Bone marrow (tissue), 2 donors: Measurements from ENCODE around the gene STXBP3.
"Not testable (repeated sequence)": the region's sequence is repeated elsewhere in the genome, so short reads cannot be mapped to it uniquely, and the experiment has no call there.

Experiments used
- DNase-seq, 2 donors: peaks; one replicate each; lab custom pipeline; 2025; lab: John Stamatoyannopoulos, UW

The STXBP3 gene, protein sequence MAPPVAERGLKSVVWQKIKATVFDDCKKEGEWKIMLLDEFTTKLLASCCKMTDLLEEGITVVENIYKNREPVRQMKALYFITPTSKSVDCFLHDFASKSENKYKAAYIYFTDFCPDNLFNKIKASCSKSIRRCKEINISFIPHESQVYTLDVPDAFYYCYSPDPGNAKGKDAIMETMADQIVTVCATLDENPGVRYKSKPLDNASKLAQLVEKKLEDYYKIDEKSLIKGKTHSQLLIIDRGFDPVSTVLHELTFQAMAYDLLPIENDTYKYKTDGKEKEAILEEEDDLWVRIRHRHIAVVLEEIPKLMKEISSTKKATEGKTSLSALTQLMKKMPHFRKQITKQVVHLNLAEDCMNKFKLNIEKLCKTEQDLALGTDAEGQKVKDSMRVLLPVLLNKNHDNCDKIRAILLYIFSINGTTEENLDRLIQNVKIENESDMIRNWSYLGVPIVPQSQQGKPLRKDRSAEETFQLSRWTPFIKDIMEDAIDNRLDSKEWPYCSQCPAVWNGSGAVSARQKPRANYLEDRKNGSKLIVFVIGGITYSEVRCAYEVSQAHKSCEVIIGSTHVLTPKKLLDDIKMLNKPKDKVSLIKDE

DNA sequence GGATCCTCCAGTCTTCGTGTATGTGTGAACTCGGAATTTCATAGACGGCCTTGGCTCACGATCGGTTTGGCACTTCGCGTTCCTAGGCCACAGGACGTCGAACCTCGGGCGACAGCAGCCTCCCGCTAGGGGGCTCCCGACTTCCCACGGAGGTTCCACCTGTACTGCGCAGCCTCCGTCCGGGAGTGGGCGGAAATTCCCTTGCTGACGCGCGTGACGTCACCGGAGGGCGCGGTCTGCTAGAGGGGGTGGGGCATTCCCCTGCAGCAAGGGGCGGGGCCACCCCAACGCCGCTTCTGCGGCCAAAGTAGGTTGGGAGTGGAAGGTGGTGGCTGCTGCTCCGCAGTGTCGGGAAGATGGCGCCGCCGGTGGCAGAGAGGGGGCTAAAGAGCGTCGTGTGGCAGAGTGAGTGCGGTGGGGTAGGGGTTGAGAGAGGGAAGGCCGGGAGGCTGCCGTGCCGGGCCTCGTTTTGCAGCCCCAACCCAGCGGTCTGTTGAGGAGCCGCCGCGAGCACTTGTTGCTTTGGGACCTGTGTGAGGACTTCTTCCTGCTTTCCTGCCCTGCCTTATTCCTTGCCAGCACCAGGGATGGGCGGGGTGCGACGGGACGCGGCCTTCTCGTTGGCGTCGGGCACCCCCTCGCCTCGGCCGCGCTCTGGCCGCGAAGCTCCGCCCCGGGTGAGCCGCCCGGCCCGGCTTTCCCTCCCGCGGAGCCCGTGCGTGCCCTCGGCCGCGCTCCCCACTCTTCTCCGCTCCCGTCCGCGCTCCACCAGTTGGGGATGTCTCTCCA lies at the start of gene STXBP3:
TSS of gene STXBP3 (plus strand) at position 293 of the 789 bp plus-strand sequence. CDS start at position 357, 64 bp downstream.
- DNase-seq = peak; percentile 94 to 98

DNA sequence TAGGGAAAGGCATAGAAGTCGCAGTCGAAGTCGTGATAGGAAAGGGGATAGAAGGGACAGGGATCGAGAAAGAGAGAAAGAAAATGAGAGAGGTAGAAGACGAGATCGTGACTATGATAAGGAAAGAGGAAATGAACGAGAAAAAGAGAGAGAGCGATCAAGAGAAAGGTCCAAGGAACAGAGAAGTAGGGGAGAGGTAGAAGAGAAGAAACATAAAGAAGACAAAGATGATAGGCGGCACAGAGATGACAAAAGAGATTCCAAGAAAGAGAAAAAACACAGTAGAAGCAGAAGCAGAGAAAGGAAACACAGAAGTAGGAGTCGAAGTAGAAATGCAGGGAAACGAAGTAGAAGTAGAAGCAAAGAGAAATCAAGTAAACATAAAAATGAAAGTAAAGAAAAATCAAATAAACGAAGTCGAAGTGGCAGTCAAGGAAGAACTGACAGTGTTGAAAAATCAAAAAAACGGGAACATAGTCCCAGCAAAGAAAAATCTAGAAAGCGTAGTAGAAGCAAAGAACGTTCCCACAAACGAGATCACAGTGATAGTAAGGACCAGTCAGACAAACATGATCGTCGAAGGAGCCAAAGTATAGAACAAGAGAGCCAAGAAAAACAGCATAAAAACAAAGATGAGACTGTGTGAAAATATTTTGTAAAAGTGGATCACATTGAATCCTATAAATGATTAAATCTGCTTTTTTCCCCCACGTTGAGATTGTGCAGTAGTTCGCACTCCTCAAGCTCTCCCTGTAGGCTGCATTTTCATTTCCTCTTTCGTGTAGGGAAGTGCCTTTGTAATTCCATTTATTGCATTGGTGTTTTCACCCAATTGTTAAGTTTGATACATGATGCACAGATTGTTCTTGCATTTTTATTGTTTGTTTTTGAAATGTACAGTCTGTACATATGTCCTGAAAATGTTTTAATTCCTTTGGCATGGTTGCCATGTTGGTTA lies 46.8 kb upstream of the STXBP3 start:
- DNase-seq = no peak

DNA sequence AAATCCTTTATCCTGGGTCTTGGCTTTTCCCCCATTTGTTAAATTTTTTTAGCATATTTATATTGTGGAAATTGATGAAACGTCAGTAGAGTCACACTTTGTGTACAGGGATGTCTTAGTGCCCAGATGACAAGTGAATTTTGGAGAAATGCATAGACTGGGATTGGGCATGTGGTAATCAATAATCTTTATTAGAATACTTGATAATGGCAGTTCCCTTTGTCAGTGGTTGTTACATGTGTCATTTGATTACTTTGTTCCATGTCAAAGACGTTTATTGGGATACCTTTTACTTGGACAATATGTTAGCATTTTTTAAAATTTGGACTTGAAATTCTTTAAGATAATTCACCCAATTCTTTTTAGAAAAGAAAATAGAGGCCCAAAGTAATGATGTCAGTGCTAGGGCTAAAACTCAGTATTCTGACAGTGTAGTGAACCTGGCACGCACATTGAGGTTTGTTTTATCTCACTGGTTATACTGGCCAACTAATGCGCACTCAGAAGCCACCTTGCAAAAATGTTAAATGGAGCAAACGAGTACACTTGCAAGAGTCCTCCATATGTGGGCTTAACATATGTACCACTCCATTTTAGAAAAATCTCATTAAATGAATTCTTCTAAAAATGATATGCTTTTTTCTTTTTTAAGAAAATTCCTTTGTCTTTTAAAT lies 45.2 kb upstream of the STXBP3 start:
- no peak for DNase-seq

DNA sequence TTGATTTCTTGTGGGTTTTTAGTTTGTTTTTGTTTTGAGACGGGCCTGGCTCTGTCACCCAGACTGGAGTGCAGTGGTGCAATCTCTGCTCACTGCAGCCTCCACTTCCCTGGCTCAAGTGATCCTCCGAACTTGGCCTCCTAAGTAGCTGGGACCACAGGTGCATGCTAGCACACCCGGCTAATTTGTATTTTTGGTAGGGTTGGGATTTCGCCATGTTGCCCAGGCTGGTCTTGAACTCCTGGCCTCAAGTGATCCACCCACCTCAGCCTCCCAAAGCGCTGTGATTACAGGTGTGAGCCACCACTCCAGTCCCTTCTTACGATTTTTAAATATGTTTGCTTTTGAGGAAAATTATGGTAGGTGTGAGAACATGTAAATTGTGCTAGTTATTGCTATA lies 44.4 kb upstream of the STXBP3 start:
- not testable (repeated sequence) for DNase-seq

DNA sequence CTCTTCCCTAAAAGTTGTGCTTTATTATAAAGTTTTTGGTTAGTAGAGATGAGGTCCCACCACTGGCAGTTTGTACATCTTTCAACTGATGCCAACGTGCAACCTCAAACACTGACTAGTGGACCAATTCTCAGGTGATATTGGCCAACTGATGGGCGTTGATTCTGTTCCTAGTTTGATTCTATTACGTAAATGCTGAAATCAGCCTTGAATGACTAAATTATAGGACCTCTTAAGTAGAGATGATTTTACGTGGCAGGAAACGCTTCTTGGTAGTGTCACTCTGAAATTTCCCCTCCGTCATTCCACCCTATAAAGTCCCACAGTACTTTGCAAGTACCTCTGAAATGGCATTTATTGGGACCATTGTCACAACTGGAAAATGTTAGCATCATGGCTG lies 42.5 kb upstream of the STXBP3 start:
- no peak for DNase-seq

DNA sequence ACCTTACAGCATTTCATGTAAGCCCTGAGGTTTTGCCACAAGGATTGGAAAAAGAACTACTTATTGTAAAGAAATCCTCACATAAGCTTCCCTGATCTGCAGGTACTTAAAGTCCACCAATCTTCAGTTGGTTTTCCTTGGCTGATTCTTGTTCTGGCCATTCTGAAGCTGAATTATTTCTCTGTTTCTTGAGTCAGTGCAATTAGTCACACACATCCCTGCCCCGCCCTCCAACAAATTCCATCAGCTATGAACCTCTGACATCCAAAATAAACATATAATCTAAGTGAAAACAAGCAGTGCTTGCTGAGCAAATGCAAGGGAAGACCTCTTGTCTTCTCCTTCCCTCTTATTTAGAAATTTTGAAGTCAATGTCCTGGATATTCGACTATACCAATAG lies 42.0 kb upstream of the STXBP3 start:
- no peak for DNase-seq

DNA sequence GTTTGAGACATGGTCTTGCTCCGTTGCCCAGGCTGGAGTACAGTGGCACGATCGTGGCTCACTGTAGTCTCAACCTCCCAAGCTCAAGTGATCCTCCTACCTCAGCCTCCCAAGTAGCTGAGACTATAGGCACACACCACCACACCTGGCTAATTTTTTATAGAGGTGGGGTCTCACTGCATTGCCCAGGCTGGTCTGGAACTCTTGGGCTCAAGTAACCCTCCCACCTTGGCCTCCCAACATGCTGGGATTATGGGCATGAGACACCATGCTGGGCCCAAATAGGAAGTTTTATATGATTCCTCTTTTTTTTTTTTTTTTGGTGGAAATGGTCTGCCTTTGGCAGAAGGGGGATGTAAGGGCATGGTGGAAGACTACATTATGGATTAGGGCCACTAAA lies 39.8 kb upstream of the STXBP3 start:
- no peak for DNase-seq

DNA sequence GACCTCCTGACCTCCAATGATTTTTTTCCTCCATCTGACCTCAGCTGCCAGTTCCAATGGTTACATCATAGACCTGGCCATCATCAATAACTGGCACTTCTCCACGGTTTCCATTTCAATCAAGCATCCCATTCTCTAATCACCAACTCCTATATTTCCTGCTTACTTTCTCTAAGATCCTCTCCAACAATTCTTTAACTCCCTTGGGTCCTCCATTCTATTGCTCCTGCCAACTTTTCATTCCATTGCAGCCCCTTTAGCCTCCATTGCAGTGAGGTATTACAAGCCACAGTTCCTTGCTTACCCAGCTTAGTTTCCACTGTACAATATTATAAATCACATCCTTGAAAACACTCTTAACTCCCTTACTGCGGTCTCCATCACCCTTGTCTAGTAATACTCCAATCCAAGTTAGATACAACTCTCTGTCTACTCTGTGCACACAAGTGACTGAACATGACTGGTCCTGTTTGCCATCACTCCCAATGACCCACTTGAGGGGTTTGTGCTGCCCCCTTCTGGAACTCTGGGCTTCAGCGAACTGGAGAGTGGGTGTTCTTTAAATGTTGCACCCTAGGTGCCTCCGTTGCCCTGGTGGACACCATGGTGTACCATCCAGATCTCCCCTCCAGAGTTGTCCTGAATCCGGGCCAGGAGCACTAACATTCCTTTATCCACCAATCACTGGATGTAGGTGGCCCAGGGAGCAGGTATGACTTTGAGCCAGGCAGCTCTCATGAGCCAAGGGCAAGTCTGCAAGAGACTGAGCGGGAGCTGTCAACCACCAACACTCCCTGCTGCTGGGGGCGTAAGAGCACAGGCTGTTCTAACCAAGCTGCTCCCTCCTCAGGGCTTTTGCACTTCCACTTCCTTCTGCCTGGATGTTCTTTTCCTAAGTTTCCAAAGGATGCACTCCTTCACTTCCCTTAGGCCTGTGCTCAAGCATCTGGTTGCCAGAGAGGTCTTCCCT lies 37.5 kb upstream of the STXBP3 start:
- DNase-seq = no peak

DNA sequence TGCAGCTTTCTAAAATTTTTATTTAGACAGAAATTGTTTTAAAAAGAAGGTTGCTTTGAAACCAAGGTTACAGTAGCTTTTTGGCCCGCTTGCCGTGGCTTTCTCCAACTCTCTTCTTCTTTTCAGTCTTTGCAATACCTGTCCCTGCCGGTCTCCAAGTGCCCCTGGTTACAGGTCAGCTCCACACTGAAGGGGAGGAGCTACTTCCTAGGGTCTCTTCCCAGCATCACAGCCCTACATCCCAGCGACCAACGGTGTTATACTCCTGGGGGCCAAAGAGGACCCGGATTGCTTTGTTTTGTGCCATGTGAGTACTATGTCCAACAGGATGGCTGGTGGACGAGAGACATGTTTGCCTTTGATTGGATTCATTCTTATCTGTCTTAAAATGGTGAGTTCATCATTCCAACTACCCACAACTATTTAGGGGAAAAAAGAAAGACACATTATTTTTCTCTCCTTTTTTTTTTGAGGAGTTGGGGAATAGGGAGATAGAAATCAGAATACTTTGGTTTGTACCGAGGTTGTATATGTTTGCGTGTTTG lies 33.8 kb upstream of the STXBP3 start, which contains the start of gene FNDC7:
TSS of gene FNDC7 (plus strand) at position 303 of the 545 bp plus-strand sequence. CDS start at position 329, 26 bp downstream.
- DNase-seq = no peak

DNA sequence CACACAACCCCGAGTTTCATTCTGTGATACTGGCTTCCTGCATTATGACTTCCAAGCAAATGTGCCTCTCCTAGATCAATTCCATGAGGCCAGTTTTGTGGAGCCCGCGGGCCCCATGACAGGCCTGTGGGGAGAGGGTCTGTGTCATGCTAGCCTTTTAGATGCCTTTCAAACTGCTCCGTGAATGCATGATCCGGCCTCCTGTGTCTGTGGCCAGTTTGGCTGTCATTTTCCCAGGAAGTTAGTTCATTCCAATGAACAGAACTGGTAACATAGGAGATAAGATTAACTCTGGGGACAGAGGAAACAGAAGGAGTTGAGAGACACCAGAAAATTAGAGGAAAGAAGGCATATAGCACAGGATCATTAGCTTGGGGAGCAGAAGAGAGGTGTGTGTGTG lies 30.5 kb upstream of the STXBP3 start:
- DNase-seq = no peak

DNA sequence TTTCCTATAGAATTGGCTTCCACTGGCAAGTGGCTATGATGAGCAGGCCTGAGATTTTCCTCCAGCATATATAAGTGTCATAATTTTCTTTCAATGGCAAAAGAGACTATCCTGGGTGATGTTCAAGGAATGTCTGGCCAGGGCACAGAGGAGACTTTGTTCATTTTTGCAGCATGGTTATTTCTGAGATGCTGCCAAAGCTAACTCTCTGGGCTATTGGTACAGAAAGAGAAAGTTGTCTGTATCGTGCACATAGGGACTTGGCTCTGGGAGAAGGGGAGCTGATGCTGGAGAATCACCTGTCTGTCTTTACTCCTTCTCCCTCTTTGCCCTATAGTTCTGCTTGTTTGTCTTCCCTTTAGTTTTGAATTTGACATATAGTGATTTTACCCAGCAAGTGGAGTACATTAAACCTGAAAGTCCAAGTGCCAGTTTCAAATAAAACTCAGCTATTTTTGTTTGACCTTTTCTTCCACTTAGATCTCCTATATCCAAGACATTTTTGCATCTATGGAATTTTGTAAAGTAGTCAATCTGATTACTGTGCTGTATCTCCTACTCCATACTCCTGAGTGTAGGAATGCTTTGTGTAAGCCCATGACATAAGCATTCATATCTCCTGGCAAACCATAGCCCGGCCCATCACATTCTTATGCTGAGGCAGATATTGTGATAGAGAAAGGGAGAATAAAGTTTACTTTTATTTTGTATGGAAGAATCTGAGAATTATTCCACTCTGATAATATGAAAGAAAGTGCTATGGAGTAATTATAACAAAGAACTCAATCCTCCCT lies 29.8 kb upstream of the STXBP3 start:
- no peak for DNase-seq

DNA sequence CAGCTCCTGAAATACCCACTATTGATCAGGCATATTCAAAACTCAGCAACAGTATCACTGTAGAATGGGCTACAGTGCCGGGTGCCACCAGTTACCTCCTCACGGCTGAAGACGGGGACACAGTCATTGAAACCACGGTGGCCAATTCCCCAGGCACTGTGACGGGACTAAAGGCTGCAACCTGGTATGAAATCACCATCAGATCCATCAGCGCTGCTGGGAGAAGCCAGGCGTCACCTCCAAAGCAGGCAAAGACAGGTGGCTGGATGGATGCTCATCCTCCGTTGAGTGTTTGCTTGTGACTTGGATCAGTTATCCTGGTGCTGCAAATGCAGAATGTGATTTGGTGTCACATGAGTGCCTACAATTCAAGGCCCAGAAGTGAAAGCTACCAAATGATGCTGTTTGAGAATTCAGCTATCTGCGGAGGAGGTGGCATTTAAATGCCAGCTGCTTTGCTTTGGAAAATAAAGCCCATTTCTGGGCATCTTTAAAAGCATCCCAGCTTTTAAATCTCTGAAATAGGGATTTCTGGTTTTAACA lies 28.6 kb upstream of the STXBP3 start:
- DNase-seq = no peak

DNA sequence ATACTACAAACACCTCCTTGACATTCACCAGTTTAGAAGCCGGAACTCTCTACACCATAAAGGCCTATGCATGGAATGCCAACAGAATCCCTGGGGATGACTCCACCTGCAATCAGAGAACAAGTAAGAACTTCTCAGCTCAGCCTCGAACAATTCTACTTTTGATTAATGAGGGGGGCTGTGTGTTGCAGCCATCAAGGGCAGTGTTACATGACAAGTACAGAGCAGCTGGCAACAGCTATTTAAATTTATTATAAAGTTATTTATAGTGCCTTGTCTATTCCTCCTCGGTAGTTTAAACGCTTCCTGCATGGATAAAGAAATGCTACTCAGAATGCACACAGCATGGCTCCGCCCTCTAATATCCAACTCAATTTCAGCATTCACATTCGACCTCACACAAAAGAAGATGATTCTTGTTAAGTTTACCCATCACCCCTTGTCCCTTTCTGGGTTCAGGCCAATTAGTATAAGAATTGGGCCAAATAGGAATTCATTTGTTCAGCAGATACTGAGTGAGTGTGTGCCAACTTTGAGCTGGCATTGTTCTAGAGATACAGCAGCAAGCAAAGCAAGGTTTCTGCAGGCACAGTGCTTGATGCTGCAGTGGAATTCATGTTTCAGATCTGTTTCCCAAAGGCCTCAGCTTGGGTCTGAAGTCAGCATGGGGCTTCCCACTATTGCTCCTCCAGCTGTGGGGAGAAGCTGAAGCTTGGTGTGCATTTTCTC lies 27.4 kb upstream of the STXBP3 start:
- no peak for DNase-seq

DNA sequence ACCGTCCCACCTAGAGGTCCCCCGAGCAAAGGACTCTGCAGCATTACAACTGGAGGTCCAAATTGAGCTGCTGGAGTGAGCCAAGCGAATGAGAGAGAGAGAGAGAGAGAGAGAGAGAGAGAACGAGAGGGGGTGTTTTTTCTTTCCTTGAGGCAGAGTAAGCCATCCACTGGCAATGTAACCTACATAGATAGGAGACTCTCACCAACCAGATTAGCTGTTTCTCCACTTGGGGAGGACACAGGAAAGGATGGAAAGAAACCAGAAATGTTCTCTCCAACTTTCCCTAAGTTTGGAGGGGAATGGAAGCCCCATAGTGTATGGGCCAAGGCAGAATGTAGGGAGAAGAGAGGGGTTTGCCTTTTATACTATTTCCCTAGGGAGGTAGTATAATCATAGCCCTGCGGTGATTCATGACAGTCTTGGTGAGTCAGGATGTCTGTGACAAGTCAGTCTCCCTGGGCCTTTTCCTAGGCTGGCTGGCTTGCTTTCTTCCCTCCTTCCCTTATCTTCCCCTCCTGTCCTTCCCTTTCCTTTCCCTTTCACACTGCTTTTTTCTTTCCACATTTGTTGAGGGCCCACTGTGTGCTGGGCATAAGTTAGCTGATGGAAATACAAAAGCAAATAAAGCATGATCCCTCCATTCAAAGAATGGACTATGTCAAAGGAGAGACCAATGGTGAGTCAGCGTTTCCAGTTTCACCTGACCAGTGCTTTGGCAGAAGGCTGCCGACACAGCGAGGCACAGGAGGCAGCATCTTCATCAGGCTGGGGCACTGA lies 26.6 kb upstream of the STXBP3 start:
- no peak for DNase-seq

DNA sequence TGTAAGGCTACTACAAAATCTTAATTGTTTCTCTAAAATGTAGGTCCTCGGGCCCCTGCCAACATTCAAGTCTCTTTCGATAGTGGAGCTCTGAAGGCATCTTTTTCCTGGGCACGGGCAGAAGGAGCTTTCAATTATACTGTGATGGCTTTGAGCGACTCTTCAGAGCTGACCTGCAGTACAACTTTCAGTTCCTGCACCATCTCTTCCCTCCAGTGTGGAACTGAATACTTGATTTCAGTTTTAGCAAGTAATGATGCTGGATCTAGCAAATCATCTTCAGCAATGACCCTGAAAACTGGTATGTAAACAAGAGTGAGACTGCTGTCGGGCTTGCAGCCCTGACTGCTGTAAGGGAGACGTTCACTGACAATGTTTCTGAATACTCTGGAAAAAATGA lies 24.2 kb upstream of the STXBP3 start:
- DNase-seq = no peak

DNA sequence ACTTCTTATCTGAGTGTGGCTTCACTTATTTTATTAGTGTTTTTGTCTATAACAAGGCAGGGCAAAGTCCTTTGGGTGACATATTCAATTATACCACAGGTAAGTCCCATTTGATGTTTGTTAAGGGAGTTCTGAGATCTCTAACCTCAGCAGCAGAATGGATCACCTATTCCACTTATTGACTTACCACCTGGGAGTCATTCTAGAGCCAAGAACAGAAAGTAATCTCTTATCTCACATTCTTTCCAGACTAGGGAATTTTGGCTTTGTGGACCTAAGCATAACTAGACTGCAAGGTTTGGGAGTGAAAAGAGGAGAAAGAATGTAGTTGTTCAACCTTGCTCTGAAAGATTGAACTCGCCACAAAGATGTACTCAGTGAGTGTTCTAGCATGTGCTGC lies 20.6 kb upstream of the STXBP3 start:
- no peak for DNase-seq
